ENCODE data around the gene ASAP3. TPM values are rescaled to one million over a fixed set of nuclear protein-coding genes. Genes with fewer than 3 reads are reported as not detected.
"Not testable (repeated sequence)": the region's sequence is repeated elsewhere in the genome, so short reads cannot be mapped to it uniquely, and the experiment has no call there.

The ASAP3 gene
- total RNA-seq, 2 experiments from 2014 or later: 0.25 to 0.52 TPM

DNA sequence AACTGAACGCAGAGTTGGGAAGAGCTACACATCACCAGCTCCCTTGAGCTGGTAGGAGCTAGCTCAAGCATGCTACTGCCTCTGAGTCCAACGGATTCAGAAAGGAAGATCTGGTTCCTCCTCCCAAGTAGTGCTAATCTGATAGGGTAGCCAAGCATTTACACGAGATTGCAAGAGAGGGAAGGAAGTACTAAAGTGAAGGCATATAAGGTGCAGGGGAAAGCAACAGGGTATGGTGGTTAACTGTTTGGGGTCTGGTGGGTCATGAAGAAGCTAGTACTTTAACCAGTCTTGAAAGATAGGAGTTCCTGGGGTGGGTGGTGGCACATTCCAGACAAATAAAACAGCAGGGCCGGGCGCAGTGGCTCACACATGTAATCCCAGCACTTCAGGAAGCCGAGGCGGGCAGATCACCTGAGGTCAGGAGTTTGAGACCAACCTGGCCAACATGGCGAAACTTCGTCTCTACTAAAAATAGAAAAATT, 94.1 kb downstream of the ASAP3 start:
- Mint-ChIP-seq H3K9me3 (no peaks in the 10 kb centered on the region), H3K4me3 (no peak overlapping the region), H3K27me3 (no peaks in the 10 kb centered on the region), H3K36me3 (ENCODE audit: low read depth) (no peaks in the 10 kb centered on the region), H3K4me1 (no peaks in the 10 kb centered on the region), H3K27ac (no peak overlapping the region)
- DNase-seq: no peak
- POLR2A ChIA-PET: no interaction called here
- CTCF ChIA-PET: no interaction called here

DNA sequence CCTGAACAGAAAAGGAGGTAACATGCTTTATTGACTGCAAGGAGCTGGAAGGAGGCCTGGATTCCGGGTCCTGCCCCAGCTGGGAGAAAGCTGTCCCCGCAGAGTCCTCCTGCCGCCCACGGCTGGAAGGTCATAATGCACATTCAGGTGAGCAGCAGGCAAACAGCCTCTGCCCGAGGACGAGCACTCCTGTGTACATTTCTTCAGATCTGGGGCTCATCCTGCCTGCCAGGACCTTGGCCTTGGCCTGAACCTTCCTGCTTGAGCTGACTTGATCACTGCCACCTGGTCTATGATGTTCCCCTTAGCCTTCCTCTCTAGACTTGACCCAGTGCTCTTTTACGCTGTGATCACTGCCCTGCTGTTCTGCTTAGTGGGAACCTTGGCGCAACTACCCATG, 96.5 kb downstream of the ASAP3 start:
- Mint-ChIP-seq H3K36me3 (ENCODE audit: low read depth) (no peaks in the 10 kb centered on the region), H3K27me3 (no peaks in the 10 kb centered on the region), H3K9me3 (no peaks in the 10 kb centered on the region), H3K27ac (no peak overlapping the region), H3K4me1 (no peaks in the 10 kb centered on the region), H3K4me3 (no peak overlapping the region)
- no peak for DNase-seq
- CTCF ChIA-PET: no interaction called here
- POLR2A ChIA-PET: no interaction called here

DNA sequence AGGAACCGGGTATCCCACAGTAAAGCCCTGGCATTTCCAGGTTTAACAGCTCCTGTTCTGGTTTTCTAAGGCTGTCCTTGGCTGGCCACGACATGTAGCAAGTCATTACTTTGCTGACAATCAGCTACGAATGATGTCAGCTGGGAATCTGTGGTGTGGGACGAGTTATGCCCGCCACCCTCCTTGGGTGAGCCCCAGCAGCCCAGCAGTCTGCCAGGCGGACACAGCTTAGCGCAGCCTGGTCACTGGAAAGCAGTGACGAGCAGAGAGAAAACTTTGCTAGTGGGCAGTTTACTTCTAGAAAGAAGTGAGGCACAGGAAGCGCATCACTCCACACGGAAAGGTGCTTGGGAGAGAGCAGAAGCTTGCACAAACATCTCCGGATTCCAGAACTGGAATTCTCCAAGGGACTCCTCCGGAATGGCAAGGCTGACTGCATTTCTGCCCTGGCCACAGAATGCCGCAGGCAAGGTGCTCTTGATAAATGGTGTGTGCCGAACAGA, 98.8 kb downstream of the ASAP3 start:
- Mint-ChIP-seq H3K4me1 (no peaks in the 10 kb centered on the region), H3K27ac (no peak overlapping the region), H3K4me3 (no peak overlapping the region), H3K9me3 (no peaks in the 10 kb centered on the region), H3K27me3 (no peaks in the 10 kb centered on the region), H3K36me3 (ENCODE audit: low read depth) (no peaks in the 10 kb centered on the region)
- ChIA-PET POLR2A (no interaction called here), CTCF (interaction anchor here (2.5 kb wide), 1 partner anchor 9 kb away, joined by 5 read pairs; no protein-coding TSS in a partner anchor)
- no peak for DNase-seq

DNA sequence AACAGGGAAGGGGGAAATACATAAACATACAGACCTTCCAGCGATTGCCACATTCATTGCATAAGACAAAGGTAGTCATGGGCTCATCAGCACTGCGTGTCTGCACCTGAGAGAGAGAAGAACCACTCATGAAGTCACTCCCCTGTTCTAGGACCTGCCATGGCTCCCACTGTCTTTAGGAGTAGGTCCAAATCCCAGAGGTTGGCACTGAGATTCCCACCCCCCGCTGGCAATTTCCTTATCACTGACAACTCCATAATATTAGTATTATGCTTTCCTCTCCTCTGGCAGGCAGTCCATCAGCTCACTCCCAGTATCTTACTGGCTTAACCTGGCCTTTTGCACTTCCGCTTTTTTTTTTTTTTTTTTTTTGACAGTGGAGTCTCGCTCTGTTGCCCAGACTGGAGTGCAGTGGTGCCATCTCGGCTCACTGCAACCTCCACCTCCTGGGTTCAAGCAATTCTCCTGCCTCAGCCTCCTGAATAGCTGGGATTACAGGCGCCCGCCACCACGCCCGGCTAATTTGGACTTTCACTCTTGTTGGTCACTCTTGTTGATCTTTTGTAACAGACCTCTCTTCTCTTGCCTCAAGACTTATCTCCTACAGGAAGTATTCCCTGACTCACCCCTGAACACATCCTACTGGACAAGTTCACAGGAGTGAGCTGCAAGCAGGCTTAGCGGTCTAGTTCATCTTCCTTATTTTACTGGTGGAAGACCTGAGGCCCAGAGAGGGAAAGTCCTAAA, 99.5 kb downstream of the ASAP3 start:
- H3K4me3 Mint-ChIP-seq: no peak overlapping the region
- no peaks in the 10 kb centered on the region for H3K4me1 Mint-ChIP-seq
- H3K27me3 Mint-ChIP-seq: no peaks in the 10 kb centered on the region
- DNase-seq: no peak
- ChIA-PET POLR2A (no interaction called here), CTCF (interaction anchor here (2.5 kb wide), 1 partner anchor 10 kb away, joined by 5 read pairs; no protein-coding TSS in a partner anchor)
- H3K27ac Mint-ChIP-seq: no peak overlapping the region
- H3K9me3 Mint-ChIP-seq: no peaks in the 10 kb centered on the region
- no peaks in the 10 kb centered on the region for H3K36me3 Mint-ChIP-seq (ENCODE audit: low read depth)

DNA sequence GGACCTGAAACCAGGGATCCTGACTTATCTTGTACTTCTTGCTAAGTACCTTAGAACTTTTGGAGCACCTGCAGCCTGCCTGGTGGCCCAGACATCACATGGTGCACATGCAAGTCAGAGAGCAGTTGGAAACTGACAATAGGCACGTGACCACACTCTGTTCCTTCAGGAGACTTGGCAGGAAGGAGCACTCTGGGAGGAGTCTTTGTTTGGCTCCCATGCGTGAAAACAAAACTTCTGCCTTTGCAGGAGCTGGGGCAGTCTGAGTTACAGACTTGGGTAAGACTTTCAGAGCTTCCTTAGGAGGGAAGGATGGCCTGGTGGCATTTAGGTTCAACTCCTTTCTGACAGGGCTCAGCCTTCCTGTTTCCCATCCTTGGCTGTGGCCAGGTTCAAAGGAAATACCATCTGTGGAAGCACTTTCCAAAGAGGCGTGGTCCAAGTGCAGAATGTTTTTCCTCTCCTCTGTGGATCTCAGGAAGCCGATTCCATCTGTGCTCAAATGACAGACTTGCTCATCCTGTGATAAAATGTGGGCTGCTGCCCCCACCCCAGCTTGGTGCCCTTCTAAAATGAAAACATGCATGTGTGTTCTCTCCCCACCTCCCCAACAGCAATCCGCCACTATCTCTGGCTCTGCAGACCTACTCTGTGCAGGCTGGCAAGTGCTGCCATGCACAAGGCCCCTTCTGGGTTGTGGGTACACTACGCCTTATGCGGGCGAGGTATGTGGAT, 100.2 kb downstream of the ASAP3 start:
- DNase-seq: no peak
- Mint-ChIP-seq H3K27me3 (no peaks in the 10 kb centered on the region), H3K27ac (no peak overlapping the region), H3K4me3 (no peak overlapping the region), H3K9me3 (no peaks in the 10 kb centered on the region), H3K36me3 (ENCODE audit: low read depth) (no peaks in the 10 kb centered on the region), H3K4me1 (no peaks in the 10 kb centered on the region)
- CTCF ChIA-PET: interaction anchor here (2.5 kb wide), 1 partner anchor 11 kb away, joined by 5 read pairs; no protein-coding TSS in a partner anchor
- POLR2A ChIA-PET: no interaction called here

DNA sequence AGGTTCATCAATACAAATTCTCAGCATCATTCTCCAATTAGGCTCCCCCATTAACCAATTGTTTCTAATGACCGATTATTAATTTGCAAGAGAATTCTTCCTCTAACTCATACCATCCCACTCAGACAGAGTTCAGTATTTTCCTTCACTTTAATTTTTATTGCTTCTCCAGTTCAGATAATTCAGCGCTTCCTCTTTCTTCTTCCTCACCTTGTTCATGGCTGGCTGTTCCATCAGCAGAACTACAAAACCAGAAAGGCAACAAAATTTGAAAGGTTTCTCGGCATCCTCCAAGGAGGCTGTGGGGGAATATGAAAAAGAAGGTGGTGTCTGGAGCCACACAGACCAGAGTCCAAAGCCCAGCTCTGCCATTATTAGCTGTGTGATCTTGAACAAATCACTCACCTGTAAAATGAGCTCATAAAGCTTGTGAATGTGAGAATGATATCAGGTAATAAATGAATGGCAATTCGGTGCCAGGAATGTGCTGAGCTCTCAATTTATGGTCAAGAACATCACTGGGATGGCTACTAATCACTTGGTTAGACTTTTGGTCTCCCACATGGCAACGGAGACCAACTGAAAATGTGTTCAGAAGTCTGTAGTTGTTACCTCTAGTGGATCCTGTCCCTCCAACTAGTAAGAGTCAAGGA, 102.6 kb downstream of the ASAP3 start:
- Mint-ChIP-seq H3K4me1 (no peaks in the 10 kb centered on the region), H3K36me3 (ENCODE audit: low read depth) (no peaks in the 10 kb centered on the region), H3K27me3 (no peaks in the 10 kb centered on the region), H3K9me3 (no peaks in the 10 kb centered on the region), H3K27ac (no peak overlapping the region), H3K4me3 (no peak overlapping the region)
- POLR2A ChIA-PET: no interaction called here
- CTCF ChIA-PET: interaction anchor here (0.5 to 0.9 kb wide), 2 partner anchors 9 to 83 kb away, joined by 3 to 4 read pairs; no protein-coding TSS in a partner anchor
- DNase-seq: no peak

DNA sequence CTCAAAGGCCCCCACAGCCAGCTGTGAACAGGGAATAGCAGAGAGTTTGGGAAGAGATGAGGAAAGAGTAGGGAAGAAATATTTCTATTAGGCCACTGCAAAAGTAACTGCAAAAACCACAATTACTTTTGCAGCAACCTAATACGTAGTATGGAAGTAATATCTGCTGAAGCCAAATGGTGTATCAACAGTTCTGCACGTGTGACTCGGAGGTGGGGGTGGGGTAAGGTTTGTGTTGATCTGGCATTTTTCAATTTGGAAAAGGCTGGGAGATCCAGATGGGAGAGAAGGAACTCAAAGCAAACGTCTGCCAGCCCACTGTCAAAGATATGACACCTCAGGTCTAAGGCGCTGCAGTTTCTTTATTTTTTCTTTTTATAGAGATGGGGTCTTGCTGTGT, 103.3 kb downstream of the ASAP3 start:
- H3K27me3 Mint-ChIP-seq: no peaks in the 10 kb centered on the region
- no peaks in the 10 kb centered on the region for H3K36me3 Mint-ChIP-seq (ENCODE audit: low read depth)
- ChIA-PET POLR2A (no interaction called here), CTCF (no interaction called here)
- no peak for DNase-seq
- H3K4me1 Mint-ChIP-seq: no peaks in the 10 kb centered on the region
- H3K9me3 Mint-ChIP-seq: no peaks in the 10 kb centered on the region
- no peak overlapping the region for H3K27ac Mint-ChIP-seq
- no peak overlapping the region for H3K4me3 Mint-ChIP-seq

DNA sequence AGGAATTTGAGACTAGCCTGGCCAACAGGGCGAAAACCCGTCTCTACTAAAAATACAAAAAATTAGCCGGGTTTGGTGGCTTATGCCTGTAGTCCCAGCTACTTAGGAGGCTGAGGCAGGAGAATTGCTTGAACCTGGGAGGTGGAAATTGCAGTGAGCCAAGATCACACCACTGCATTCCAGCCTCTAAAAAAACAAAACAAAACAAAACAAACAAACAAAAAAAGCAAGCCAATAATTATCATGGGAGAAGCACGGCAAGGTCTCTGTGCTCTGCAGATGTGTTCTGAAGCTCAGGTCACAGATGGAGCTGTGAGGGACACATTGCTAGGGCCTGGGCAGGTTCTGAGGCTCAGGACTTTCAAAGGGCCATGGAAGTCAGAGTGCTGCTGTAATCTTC, 103.7 kb downstream of the ASAP3 start:
- CTCF ChIA-PET: interaction anchor here (0.7 kb wide), 1 partner anchor 882 kb away, joined by 4 read pairs; no protein-coding TSS in a partner anchor
- POLR2A ChIA-PET; H3K36me3 Mint-ChIP-seq (ENCODE audit: low read depth): not testable (repeated sequence)

More for the DNA sequence above, 103.7 kb downstream of the ASAP3 start:
- H3K27ac Mint-ChIP-seq, DNase-seq, H3K4me3 Mint-ChIP-seq, H3K9me3 Mint-ChIP-seq, H3K4me1 Mint-ChIP-seq, H3K27me3 Mint-ChIP-seq: not testable (repeated sequence)

Other genes starting within 250 kb of the ASAP3 start
- gene HNRNPR, start 139.9 kb downstream of the ASAP3 start, total RNA-seq: 100 to 1,000 TPM; 216 to 221 TPM
- gene ZNF436, start 114.3 kb downstream of the ASAP3 start, total RNA-seq: 1 to 10 TPM; 6.7 to 8.1 TPM
- 10 to 100 TPM; 18.3 to 19.5 TPM for gene TCEA3, start 59.4 kb downstream of the ASAP3 start, total RNA-seq
- 100 to 1,000 TPM; 107 to 112 TPM for gene E2F2, start 47.1 kb upstream of the ASAP3 start, total RNA-seq
- gene ID3, start 75.3 kb upstream of the ASAP3 start, total RNA-seq: 10 to 100 TPM; 62.7 to 65.2 TPM
- gene RPL11, start 207.6 kb upstream of the ASAP3 start, total RNA-seq: 1,000 to 10,000 TPM; 1,078 to 1,188 TPM